IMR-90 (cell line): ENCODE measurements around the gene SEPHS2. TPM values are rescaled to one million over a fixed set of nuclear protein-coding genes. Genes with fewer than 3 reads are reported as not detected.

Source experiments
- ATAC-seq: fragments of 200-7000 bp; cut with Tn5 transposase; 2 replicates; pipeline ENCODE4 v1.9.1; 2020; ENCODE audit warnings: low read depth, mild to moderate bottlenecking, moderate library complexity
- BruUV-seq: library from RNA; stranded (reverse); fragments of 400-500 nt; replicated peaks from 2 replicates; lab custom pipeline; 2021; lab: Mats Ljungman, UMichigan
- CTCF ChIA-PET: fragments of 300-600 bp; formaldehyde crosslinking; extraction: SDS; loops from one replicate; lab custom pipeline; 2021; ENCODE audit warnings: antibody characterized with exemption; lab: Yijun Ruan, JAX
- POLR2A ChIA-PET: fragments of 300-600 bp; sonication (Branson Sonifier 250); formaldehyde crosslinking; loops from one replicate; lab custom pipeline; 2022; ENCODE audit warnings: antibody characterized with exemption; ENCODE audit not compliant: unreplicated experiment; lab: Charles Lee
- DNase-seq: peaks from one replicate; pipeline ENCODE4 v3.0.0; 2013
- H2AFZ ChIP-seq: replicated peaks from 2 replicates; pipeline ENCODE3; 2013; ENCODE audit warnings: low read length, mild to moderate bottlenecking; ENCODE audit not compliant: poor library complexity
- H2AK5ac ChIP-seq: 2 replicates; pipeline ENCODE4 v1.6.1; 2013; ENCODE audit warnings: low read depth, low read length, inconsistent platforms
- H2AK9ac ChIP-seq: replicated peaks from 2 replicates; pipeline ENCODE3; 2013; ENCODE audit warnings: mild to moderate bottlenecking, low read depth, low read length, moderate library complexity; ENCODE audit not compliant: poor library complexity
- H2BK120ac ChIP-seq: 2 replicates; pipeline ENCODE4 v1.6.1; 2013; ENCODE audit warnings: low read depth, low read length, inconsistent platforms
- H2BK15ac ChIP-seq: 3 replicates; pipeline ENCODE4 v1.6.1; 2013; ENCODE audit warnings: low read depth, low read length, inconsistent platforms
- H2BK20ac ChIP-seq: 2 replicates; pipeline ENCODE4 v1.6.1; 2013; ENCODE audit warnings: low read depth, mild to moderate bottlenecking, inconsistent platforms, low read length, moderate library complexity
- H2BK5ac ChIP-seq: 2 replicates; pipeline ENCODE4 v1.6.1; 2013; ENCODE audit warnings: mild to moderate bottlenecking, low read depth, low read length, inconsistent platforms; ENCODE audit not compliant: poor library complexity, severe bottlenecking
- H3K14ac ChIP-seq: replicated peaks from 2 replicates; pipeline ENCODE4 v1.6.1; 2013; ENCODE audit warnings: low read depth, low read length, inconsistent platforms
- H3K18ac ChIP-seq: 2 replicates; pipeline ENCODE4 v1.6.1; 2013; ENCODE audit warnings: low read depth, low read length, control low read depth
- H3K23ac ChIP-seq: 2 replicates; pipeline ENCODE4 v1.6.1; 2013; ENCODE audit warnings: low read depth, low read length, inconsistent platforms
- H3K27ac ChIP-seq: 2 replicates; pipeline ENCODE4 v1.5.1; 2013; ENCODE audit warnings: mild to moderate bottlenecking, control low read depth, low read length; ENCODE audit not compliant: insufficient read depth
- H3K27me3 ChIP-seq: 2 replicates; pipeline ENCODE4 v1.6.1; 2013; ENCODE audit warnings: low read length; ENCODE audit not compliant: control insufficient read depth, insufficient read depth
- H3K36me3 ChIP-seq: 2 replicates; pipeline ENCODE4 v1.6.1; 2013; ENCODE audit warnings: low read length, mixed read lengths; ENCODE audit not compliant: control insufficient read depth, insufficient read depth
- H3K4ac ChIP-seq: 2 replicates; pipeline ENCODE4 v1.6.1; 2013; ENCODE audit warnings: low read depth, low read length, inconsistent platforms
- H3K4me1 ChIP-seq: 2 replicates; pipeline ENCODE4 v1.6.1; 2013; ENCODE audit warnings: low read length, mixed read lengths; ENCODE audit not compliant: control insufficient read depth, insufficient read depth
- H3K4me2 ChIP-seq: 2 replicates; pipeline ENCODE4 v1.6.1; 2013; ENCODE audit warnings: low read depth, mild to moderate bottlenecking, control low read depth, low read length, moderate library complexity
- H3K4me3 ChIP-seq: 2 replicates; pipeline ENCODE4 v1.5.1; 2013; ENCODE audit warnings: low read depth, mild to moderate bottlenecking, control low read depth, low read length, moderate library complexity; ENCODE audit not compliant: insufficient read depth
- H3K56ac ChIP-seq: 2 replicates; pipeline ENCODE4 v1.6.1; 2013; ENCODE audit warnings: low read length, inconsistent platforms; ENCODE audit not compliant: insufficient read depth; ENCODE audit errors: extremely low read depth
- H3K79me1 ChIP-seq, 2 experiments: 2 replicates each; pipeline ENCODE4 v1.6.1; 2013; ENCODE audit warnings: low read length in 2 of 2, inconsistent platforms in 1 of 2, low read depth in 1 of 2
- H3K9ac ChIP-seq: 2 replicates; pipeline ENCODE4 v1.6.1; 2013; ENCODE audit warnings: low read depth, low read length, control low read depth
- H3K9me1 ChIP-seq: 2 replicates; pipeline ENCODE4 v1.6.1; 2013; ENCODE audit warnings: low read length, inconsistent platforms; ENCODE audit not compliant: insufficient read depth
- H3K9me3 ChIP-seq: 2 replicates; pipeline ENCODE4 v1.6.1; 2013; ENCODE audit warnings: low read length; ENCODE audit not compliant: control insufficient read depth, insufficient read depth
- H4K20me1 ChIP-seq: 2 replicates; pipeline ENCODE4 v1.6.1; 2013; ENCODE audit warnings: low read length, inconsistent platforms; ENCODE audit not compliant: insufficient read depth
- H4K5ac ChIP-seq: 2 replicates; pipeline ENCODE4 v1.6.1; 2013; ENCODE audit warnings: mild to moderate bottlenecking, low read depth, low read length, control low read depth
- H4K8ac ChIP-seq, 2 experiments: 2 replicates each; pipeline ENCODE4 v1.6.1; 2013; ENCODE audit warnings: low read depth in 2 of 2, low read length in 2 of 2, control low read depth in 1 of 2, inconsistent platforms in 1 of 2
- H4K91ac ChIP-seq: 2 replicates; pipeline ENCODE4 v1.6.1; 2013; ENCODE audit warnings: low read depth, low read length, inconsistent platforms; ENCODE audit not compliant: insufficient read depth
- MAFK ChIP-seq: IDR thresholded peaks from 2 replicates; pipeline ENCODE4 v1.6.1; 2012; ENCODE audit warnings: low read depth, low read length, improper control_type of control experiment
- MAZ ChIP-seq: IDR thresholded peaks from 2 replicates; pipeline ENCODE4 v1.6.1; 2012; ENCODE audit warnings: low read depth, mild to moderate bottlenecking, low read length, improper control_type of control experiment, moderate library complexity, borderline replicate concordance
- POLR2A ChIP-seq: IDR thresholded peaks from 2 replicates; pipeline ENCODE4 v1.6.1; 2012; ENCODE audit warnings: mild to moderate bottlenecking, low read depth, low read length
- SMC3 ChIP-seq: fragments of 150-350 bp; IDR thresholded peaks from 2 replicates; pipeline ENCODE4 v1.6.1; 2016; ENCODE audit warnings: low read depth, mild to moderate bottlenecking, antibody characterized with exemption, low read length, moderate library complexity
- USF2 ChIP-seq: fragments of 150-350 bp; IDR thresholded peaks from 2 replicates; pipeline ENCODE4 v1.6.1; 2017; ENCODE audit warnings: mild to moderate bottlenecking, antibody characterized with exemption, low read length, low read depth
- WGBS, 2 experiments: methylation state at CpG; one replicate each; pipeline versions ENCODE4 v1.1.5 to v1.1.7; 2013; ENCODE audit warnings: missing lambda C conversion rate in 2 of 2; ENCODE audit not compliant: insufficient read length in 1 of 2; ENCODE audit errors: extremely low coverage in 2 of 2; 5-methylcytosine and 5-hydroxymethylcytosine counted together
- dilution Hi-C: fragments of 300-500 bp; cut with HindIII; formaldehyde crosslinking; loops from one replicate; pipeline ENCODE4 v1.14.3; 2018; ENCODE audit warnings: low sequenced_read_pairs; ENCODE audit not compliant: unreplicated experiment
- in situ Hi-C: fragments of 300-500 bp; cut with MboI; formaldehyde crosslinking; loops from 3 replicates; pipeline ENCODE4 v1.14.3; 2019; ENCODE audit warnings: low sequenced_read_pairs, inconsistent platforms, mixed read lengths
- intact Hi-C: fragments of 100-400 bp; cut with micrococcal nuclease; formaldehyde crosslinking; loops from 2 replicates; pipeline ENCODE4 v1.10.0; 2022
- polyA plus RNA-seq, 3 experiments: library from polyadenylated mRNA; depleted of rRNA; stranded (reverse); fragments of >200 nt; gene quantifications; 2 replicates each; pipeline ENCODE4 v1.2.3, GENCODE V29; 2012; ENCODE audit warnings: low replicate concordance in 1 of 3
- total RNA-seq: library from RNA; depleted of rRNA; stranded (reverse); fragments of >200 nt; gene quantifications from 2 replicates; pipeline ENCODE4 v1.2.3, GENCODE V29; 2012
- TF ChIP-seq, protein P1 (sequence below): fragments of 150-350 bp; IDR thresholded peaks from 2 replicates; pipeline ENCODE4 v1.6.1; 2016; ENCODE audit warnings: low read depth, mild to moderate bottlenecking, low read length, moderate library complexity, borderline replicate concordance

The SEPHS2 gene
- total and polyA plus RNA-seq, 2 of the 4 experiments (the other 2 are of a cell fraction) = 10.4 to 31.4 TPM

GRCh38 chr16:30472328-30472942, 26.8 kb upstream of the SEPHS2 start, which contains the start of gene ITGAL:
Gene ITGAL (plus strand): TSS chr16:30472742. CDS start chr16:30472838, 96 bp downstream.
- 43% methylated on average over 2 of the region's 8 CpGs; no CpG with 5 or more reads in 1 of the 2 experiments for WGBS, 2 experiments
- POLR2A ChIA-PET = no interaction called here

More at GRCh38 chr16:30472328-30472942, 26.8 kb upstream of the SEPHS2 start, which contains the start of gene ITGAL:
- Histone ChIP-seq H3K9ac (no peak within 1 kb of the TSS), H3K4me3 (no peak within 1 kb of the TSS), H2AFZ (peak within 1 kb of the TSS; percentile 33), H2BK15ac (no peak within 1 kb of the TSS), H3K4me1 (no peaks in the 10 kb centered on the region), H4K8ac (no peak within 1 kb of the TSS), H3K27me3 (peaks cover 36% of the 10 kb centered on the region), H2BK120ac (no peak within 1 kb of the TSS), H2AK9ac (no peak within 1 kb of the TSS), H3K23ac (no peak within 1 kb of the TSS), H2AK5ac (no peak within 1 kb of the TSS), H3K4ac (no peak within 1 kb of the TSS), H3K79me1 (no peaks in the 10 kb centered on the region), H3K27ac (no peak within 1 kb of the TSS), H3K9me3 (no peaks in the 10 kb centered on the region), H2BK5ac (no peak within 1 kb of the TSS), H3K9me1 (no peaks in the 10 kb centered on the region), H4K20me1 (no peaks in the 10 kb centered on the region), H3K18ac (no peak within 1 kb of the TSS), H3K56ac (no peak within 1 kb of the TSS), H4K5ac (no peak within 1 kb of the TSS), H2BK20ac (no peak within 1 kb of the TSS), H4K91ac (no peak within 1 kb of the TSS), H3K14ac (no peak within 1 kb of the TSS), H3K4me2 (no peak within 1 kb of the TSS), H3K36me3 (no peaks in the 10 kb centered on the region)
- CTCF ChIA-PET = no interaction called here
- DNase-seq (no peak), ATAC-seq (no peak)
- in situ Hi-C loops (no loop called here), dilution Hi-C loops (no loop called here), intact Hi-C loops (no loop called here)
- no TSS peak for BruUV-seq
- no peak for TF ChIP-seq SMC3
- no peak for TF ChIP-seq POLR2A
- no peak for TF ChIP-seq MAFK
- TF ChIP-seq, protein P1, sequence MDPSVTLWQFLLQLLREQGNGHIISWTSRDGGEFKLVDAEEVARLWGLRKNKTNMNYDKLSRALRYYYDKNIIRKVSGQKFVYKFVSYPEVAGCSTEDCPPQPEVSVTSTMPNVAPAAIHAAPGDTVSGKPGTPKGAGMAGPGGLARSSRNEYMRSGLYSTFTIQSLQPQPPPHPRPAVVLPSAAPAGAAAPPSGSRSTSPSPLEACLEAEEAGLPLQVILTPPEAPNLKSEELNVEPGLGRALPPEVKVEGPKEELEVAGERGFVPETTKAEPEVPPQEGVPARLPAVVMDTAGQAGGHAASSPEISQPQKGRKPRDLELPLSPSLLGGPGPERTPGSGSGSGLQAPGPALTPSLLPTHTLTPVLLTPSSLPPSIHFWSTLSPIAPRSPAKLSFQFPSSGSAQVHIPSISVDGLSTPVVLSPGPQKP = no peak
- no peak for TF ChIP-seq USF2
- no peak for TF ChIP-seq MAZ
